K562 (cell line): Measurements from ENCODE around the gene CORIN. TPM values are rescaled to one million over a fixed set of nuclear protein-coding genes. Genes with fewer than 3 reads are reported as not detected.

Experiments
- ATAC-seq: fragments of 200-7000 bp; cut with Tn5 transposase; 3 replicates; pipeline ENCODE4 v1.9.1; 2020; ENCODE audit warnings: moderate library complexity
- BruUV-seq: library from RNA; stranded (reverse); fragments of 400-500 nt; replicated peaks from 2 replicates; lab custom pipeline; 2021; lab: Mats Ljungman, UMichigan
- CTCF ChIA-PET: fragments of 300-600 bp; formaldehyde crosslinking; extraction: SDS; loops from one replicate; lab custom pipeline; 2021; ENCODE audit warnings: low intra/inter-chr PET ratio; lab: Yijun Ruan, JAX
- POLR2A ChIA-PET: fragments of 300-600, 350-650 bp; sonication (Branson Sonifier 250); formaldehyde crosslinking; extraction: SDS; loops from one replicate; lab custom pipeline; 2021; ENCODE audit warnings: antibody characterized with exemption, inconsistent platforms; lab: Yijun Ruan, JAX
- DNase-seq, 4 experiments: peaks; one replicate each; pipeline versions ENCODE4 v3.0.0 to v3.0.0-alpha.2; 2011 to 2018; ENCODE audit warnings: low spot score in 3 of 4, mixed read lengths in 3 of 4; ENCODE audit errors: extremely low read depth in 1 of 4
- FAIRE-seq: peaks from 2 replicates; lab custom pipeline; 2011; peaks lifted over from hg19 to GRCh38; lab: Jason Lieb, UNC
- H2AFZ ChIP-seq: 2 replicates; pipeline ENCODE4 v1.6.0; 2011; ENCODE audit warnings: low read depth, low read length, control low read depth, inconsistent platforms
- H3K27ac ChIP-seq: fragments of 200-600 bp; 3 replicates; pipeline ENCODE4 v1.8.0; 2011; ENCODE audit warnings: low read depth, mild to moderate bottlenecking, control low read depth, inconsistent platforms, low read length, moderate library complexity, mixed read lengths; ENCODE audit errors: extremely low read depth
- H3K27me3 ChIP-seq, 2 experiments: fragments of 300-600 bp in 1 of 2; 2 replicates in 1 of 2; 3 replicates in 1 of 2; pipeline versions ENCODE4 v1.6.0 to v1.8.0; 2011; ENCODE audit warnings: inconsistent platforms in 2 of 2, low read length in 2 of 2, mild to moderate bottlenecking in 1 of 2, mixed read lengths in 1 of 2, moderate library complexity in 1 of 2; ENCODE audit not compliant: control insufficient read depth in 2 of 2, insufficient read depth in 2 of 2
- H3K36me3 ChIP-seq: fragments of 300-600 bp; 3 replicates; pipeline ENCODE4 v1.8.0; 2011; ENCODE audit warnings: mild to moderate bottlenecking, low read length, inconsistent platforms; ENCODE audit not compliant: control insufficient read depth, insufficient read depth
- H3K4me1 ChIP-seq, 2 experiments: fragments of 200-600 bp in 1 of 2; replicated peaks in 1 of 2; 2 replicates in 1 of 2; 3 replicates in 1 of 2; pipeline versions ENCODE4 v1.5.1 to v1.8.0; 2011; ENCODE audit warnings: inconsistent platforms in 2 of 2, low read length in 2 of 2, mild to moderate bottlenecking in 1 of 2, mixed read lengths in 1 of 2, moderate library complexity in 1 of 2; ENCODE audit not compliant: control insufficient read depth in 2 of 2, insufficient read depth in 2 of 2
- H3K4me2 ChIP-seq: 2 replicates; pipeline ENCODE4 v1.6.1; 2011; ENCODE audit warnings: low read length, control low read depth, inconsistent platforms, mixed read lengths; ENCODE audit not compliant: insufficient read depth
- H3K4me3 ChIP-seq: fragments of 200-600 bp; sonication (generic), shearing (Covaris generic); 2 replicates; pipeline ENCODE4 v1.5.1; 2016; ENCODE audit warnings: control low read depth, inconsistent platforms
- H3K79me2 ChIP-seq: fragments of 200-600 bp; 3 replicates; pipeline ENCODE4 v1.8.0; 2011; ENCODE audit warnings: low read length, inconsistent platforms; ENCODE audit not compliant: control insufficient read depth, insufficient read depth
- H3K9ac ChIP-seq, 2 experiments: 2 replicates each; pipeline versions ENCODE4 v1.6.0 to v1.6.1; 2011; ENCODE audit warnings: low read depth in 2 of 2, low read length in 2 of 2, control low read depth in 1 of 2, inconsistent platforms in 1 of 2, mild to moderate bottlenecking in 1 of 2, mixed read lengths in 1 of 2; ENCODE audit not compliant: insufficient read depth in 1 of 2
- H3K9me1 ChIP-seq: one replicate; pipeline ENCODE4 v1.6.0; 2011; ENCODE audit warnings: inconsistent platforms, mild to moderate bottlenecking, low read length, moderate library complexity; ENCODE audit not compliant: control insufficient read depth, insufficient read depth
- H3K9me3 ChIP-seq: replicated peaks from 2 replicates; pipeline ENCODE4 v1.5.1; 2011; ENCODE audit warnings: low read depth, low read length, inconsistent platforms; ENCODE audit not compliant: control insufficient read depth, insufficient read depth
- H4K20me1 ChIP-seq: replicated peaks from 2 replicates; pipeline ENCODE4 v1.6.1; 2011; ENCODE audit warnings: low read length, inconsistent platforms, mixed read lengths; ENCODE audit not compliant: control insufficient read depth, insufficient read depth
- BCOR ChIP-seq: fragments of 450-650 bp; IDR thresholded peaks from 2 replicates; pipeline ENCODE4 v1.6.1; 2016
- EGR1 ChIP-seq: fragments of 450-650 bp; conservative IDR thresholded peaks from 2 replicates; pipeline ENCODE4 v1.6.1; 2017; ENCODE audit warnings: mild to moderate bottlenecking
- GABPA ChIP-seq: fragments of 200-800 bp; sonication (Bioruptor generic); conservative IDR thresholded peaks from 2 replicates; pipeline ENCODE4 v1.6.1; 2016; ENCODE audit warnings: low read depth, missing genetic modification characterization, missing compliant biosample characterization
- HMG20B ChIP-seq: fragments of 250-450 bp; sonication (Bioruptor Pico); IDR thresholded peaks from 2 replicates; pipeline ENCODE4 v1.5.0; 2021; ENCODE audit warnings: mild to moderate bottlenecking
- JUN ChIP-seq, 2 experiments: sonication (generic) in 1 of 2; formaldehyde crosslinking in 1 of 2; IDR thresholded peaks; 2 replicates each; pipeline versions ENCODE4 v1.6.1 to v1.8.0; 2012 to 2022; ENCODE audit warnings: borderline replicate concordance in 2 of 2, mild to moderate bottlenecking in 2 of 2, improper control_type of control experiment in 1 of 2, low read depth in 1 of 2, low read length in 1 of 2, missing genetic modification reagents in 1 of 2
- KAT8 ChIP-seq: fragments of 450-650 bp; IDR thresholded peaks from 2 replicates; pipeline ENCODE4 v1.6.1; 2016; ENCODE audit warnings: low read depth, mild to moderate bottlenecking
- NFXL1 ChIP-seq: fragments of 450-650 bp; formaldehyde crosslinking; IDR thresholded peaks from 2 replicates; pipeline ENCODE4 v1.4.0; 2021; ENCODE audit warnings: mild to moderate bottlenecking
- RFX1 ChIP-seq: fragments of 450-650 bp; IDR thresholded peaks from 2 replicates; pipeline ENCODE4 v1.6.1; 2016; ENCODE audit warnings: mild to moderate bottlenecking, moderate library complexity
- SMAD2 ChIP-seq: fragments of 150-350 bp; IDR thresholded peaks from 2 replicates; pipeline ENCODE4 v1.6.1; 2014; ENCODE audit warnings: low read depth, mild to moderate bottlenecking, low read length
- SRSF3 ChIP-seq: fragments of 200-400 bp; formaldehyde crosslinking; IDR thresholded peaks from 2 replicates; pipeline ENCODE4 v1.6.1; 2016; ENCODE audit warnings: mild to moderate bottlenecking, low read length, moderate library complexity; ENCODE audit not compliant: insufficient read depth
- ZC3H11A ChIP-seq: IDR thresholded peaks from 2 replicates; pipeline ENCODE4 v1.6.1; 2012; ENCODE audit warnings: low read depth, low read length, improper control_type of control experiment
- ZNF384 ChIP-seq: IDR thresholded peaks from 2 replicates; pipeline ENCODE4 v1.6.1; 2012; ENCODE audit warnings: low read depth, low read length, improper control_type of control experiment
- ZNF511 ChIP-seq: sonication (generic); formaldehyde crosslinking; IDR thresholded peaks from 2 replicates; pipeline ENCODE4 v1.8.0; 2022; ENCODE audit warnings: mild to moderate bottlenecking, missing genetic modification reagents
- ZNF586 ChIP-seq: fragments of 450-650 bp; formaldehyde crosslinking; conservative IDR thresholded peaks from 2 replicates; pipeline ENCODE4 v1.4.0; 2020; ENCODE audit warnings: mild to moderate bottlenecking, moderate library complexity
- ZNF707 ChIP-seq: fragments of 250-450 bp; sonication (Bioruptor Pico); conservative IDR thresholded peaks from 2 replicates; pipeline ENCODE4 v1.8.0; 2022; ENCODE audit warnings: inconsistent platforms, mild to moderate bottlenecking, moderate library complexity
- WGBS: fragments of 100-300 bp; shearing (Covaris generic); methylation state at CpG from one replicate; pipeline ENCODE4 v1.1.6; 2016; ENCODE audit warnings: low coverage, mixed read lengths; ENCODE audit not compliant: insufficient coverage; ENCODE audit errors: missing lambda C conversion rate; 5-methylcytosine and 5-hydroxymethylcytosine counted together
- in situ Hi-C: fragments of 300-500 bp; cut with MboI; formaldehyde crosslinking; loops from 4 replicates; pipeline ENCODE4 v1.15.0; 2018; ENCODE audit warnings: inconsistent platforms, mixed read lengths
- intact Hi-C: fragments of 100-400 bp; cut with micrococcal nuclease; formaldehyde crosslinking; loops from 2 replicates; pipeline ENCODE4 v1.14.2; 2022
- polyA plus RNA-seq, 8 experiments: library from polyadenylated mRNA; depleted of rRNA in 4 of 8; stranded (reverse) in 5 of 8; unstranded in 3 of 8; fragments of >200 nt; fragmentation: Nextera tagmentation in 2 of 8; fragmentation: Illumina TruSeq in 1 of 8; extraction: Ambion mirVana in 2 of 8; extraction: Trizol in 1 of 8; gene quantifications; 2 replicates each; pipeline versions ENCODE4 v1.2.1 to v1.2.3, GENCODE V29; 2011 to 2014; ENCODE audit warnings: inconsistent platforms in 1 of 8, missing spikeins in 1 of 8
- total RNA-seq, 7 experiments: library from RNA; depleted of rRNA in 6 of 7; stranded (reverse); fragments of >200 nt in 6 of 7; fragmentation: Illumina TruSeq in 2 of 7; extraction: Trizol in 2 of 7; gene quantifications; 2 replicates each; pipeline versions ENCODE4 v1.2.1 to v1.2.3, GENCODE V29; 2011 to 2021; ENCODE audit warnings: low replicate concordance in 1 of 7
- TF ChIP-seq, protein P1 (sequence below): fragments of 450-650 bp; IDR thresholded peaks from 2 replicates; pipeline ENCODE4 v1.6.1; 2014; ENCODE audit warnings: low read depth, mild to moderate bottlenecking, moderate library complexity, borderline replicate concordance

CORIN gene
- total and polyA plus RNA-seq, 9 of the 15 experiments (the other 6 are each of a cell fraction or from before 2014, with no cell fraction given): 0.04 to 0.31 (median 0.08) TPM; not detected in 4

GRCh38 chr4:47597696-47598095 is 240.2 kb downstream of the CORIN start:
- POLR2A ChIA-PET: interaction anchor here (0.6 kb wide), 1 partner anchor 1296 kb away, joined by 3 read pairs; no protein-coding TSS in a partner anchor
- H3K79me2 ChIP-seq: no peaks in the 10 kb centered on the region
- FAIRE-seq (no peak), ATAC-seq (no peak), DNase-seq (no peak)
- TF ChIP-seq GABPA (tag) (no peak), SRSF3 (no peak)
- TF ChIP-seq, protein P1, sequence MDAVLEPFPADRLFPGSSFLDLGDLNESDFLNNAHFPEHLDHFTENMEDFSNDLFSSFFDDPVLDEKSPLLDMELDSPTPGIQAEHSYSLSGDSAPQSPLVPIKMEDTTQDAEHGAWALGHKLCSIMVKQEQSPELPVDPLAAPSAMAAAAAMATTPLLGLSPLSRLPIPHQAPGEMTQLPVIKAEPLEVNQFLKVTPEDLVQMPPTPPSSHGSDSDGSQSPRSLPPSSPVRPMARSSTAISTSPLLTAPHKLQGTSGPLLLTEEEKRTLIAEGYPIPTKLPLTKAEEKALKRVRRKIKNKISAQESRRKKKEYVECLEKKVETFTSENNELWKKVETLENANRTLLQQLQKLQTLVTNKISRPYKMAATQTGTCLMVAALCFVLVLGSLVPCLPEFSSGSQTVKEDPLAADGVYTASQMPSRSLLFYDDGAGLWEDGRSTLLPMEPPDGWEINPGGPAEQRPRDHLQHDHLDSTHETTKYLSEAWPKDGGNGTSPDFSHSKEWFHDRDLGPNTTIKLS: no peak
- no peaks in the 10 kb centered on the region for H3K9me3 ChIP-seq
- no peak overlapping the region for H3K4me2 ChIP-seq
- BruUV-seq: no TSS peak
- no peaks in the 10 kb centered on the region for H3K36me3 ChIP-seq
- CTCF ChIA-PET: no interaction called here
- H3K27me3 ChIP-seq: no peaks in the 10 kb centered on the region
- no peaks in the 10 kb centered on the region for H3K9me1 ChIP-seq
- no peak overlapping the region for H3K9ac ChIP-seq
- intact Hi-C loops: no loop called here
- WGBS: 0% methylated on average over 1 of the region's 1 CpG
- H3K4me3 ChIP-seq: no peak overlapping the region
- in situ Hi-C loops: no loop called here
- no peak overlapping the region for H2AFZ ChIP-seq
- no peaks in the 10 kb centered on the region for H4K20me1 ChIP-seq
- H3K4me1 ChIP-seq: no peaks in the 10 kb centered on the region
- no peak overlapping the region for H3K27ac ChIP-seq

DNA sequence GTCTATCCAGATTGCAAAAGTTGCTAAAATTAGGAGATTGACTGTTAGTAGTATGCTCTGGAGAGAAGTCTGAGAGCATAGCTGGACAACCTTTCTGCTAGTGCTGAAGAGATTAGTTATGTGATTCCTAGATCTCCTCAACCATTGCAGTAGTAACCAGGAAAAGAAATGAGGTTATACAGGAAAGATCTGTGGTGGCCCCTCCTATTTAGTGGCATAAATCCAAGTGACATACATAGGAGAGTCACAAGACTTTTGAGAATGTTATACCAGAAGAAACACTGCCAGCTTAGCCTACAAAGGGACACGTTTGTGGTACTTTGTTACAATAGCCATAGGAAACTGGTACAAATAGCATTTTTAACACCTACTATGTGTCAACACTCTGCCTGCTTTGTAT is 247.5 kb downstream of the CORIN start:
- H3K79me2 ChIP-seq: no peaks in the 10 kb centered on the region
- H3K4me2 ChIP-seq: no peak overlapping the region
- no peaks in the 10 kb centered on the region for H3K4me1 ChIP-seq
- H2AFZ ChIP-seq: no peak overlapping the region
- ChIA-PET CTCF (no interaction called here), POLR2A (interaction anchor here (1.6 kb wide), 1 partner anchor 13 kb away, joined by 4 read pairs; no protein-coding TSS in a partner anchor)
- intact Hi-C loops (no loop called here), in situ Hi-C loops (no loop called here)
- H3K9ac ChIP-seq: no peak overlapping the region
- H3K9me1 ChIP-seq: no peaks in the 10 kb centered on the region
- H3K36me3 ChIP-seq: no peaks in the 10 kb centered on the region
- WGBS: 5% methylated on average over 1 of the region's 1 CpG
- H4K20me1 ChIP-seq: no peaks in the 10 kb centered on the region
- ATAC-seq: no peak
- H3K9me3 ChIP-seq: no peaks in the 10 kb centered on the region
- FAIRE-seq: no peak
- no peaks in the 10 kb centered on the region for H3K27me3 ChIP-seq
- no TSS peak for BruUV-seq
- no peak for DNase-seq
- H3K27ac ChIP-seq: no peak overlapping the region
- no peak overlapping the region for H3K4me3 ChIP-seq
- no peak for TF ChIP-seq ZNF586 (CRISPR knock-in tag)
- no peak for TF ChIP-seq BCOR
- no peak for TF ChIP-seq JUN (IDR thresholded peaks at IDR 0.05; ENCODE audit: borderline replicate concordance, low read depth, low read length)
- TF ChIP-seq JUN (CRISPR knock-in tag; IDR thresholded peaks at IDR 0.05; ENCODE audit: borderline replicate concordance): no peak
- no peak for TF ChIP-seq ZC3H11A
- TF ChIP-seq EGR1: no peak
- no peak for TF ChIP-seq RFX1
- TF ChIP-seq NFXL1: no peak
- TF ChIP-seq ZNF384: no peak
- no peak for TF ChIP-seq HMG20B
- TF ChIP-seq ZNF707 (CRISPR knock-in tag): no peak
- TF ChIP-seq KAT8: no peak
- TF ChIP-seq SMAD2: no peak
- TF ChIP-seq ZNF511 (CRISPR knock-in tag): no peak
